ENCODE measurements around the gene PHLDB2. TPM values are rescaled to one million over a fixed set of nuclear protein-coding genes. Genes with fewer than 3 reads are reported as not detected.

Gene PHLDB2
- total and polyA plus RNA-seq, 2 of the 4 experiments (the other 2 are of a cell fraction): 10.6 to 28.7 TPM

DNA sequence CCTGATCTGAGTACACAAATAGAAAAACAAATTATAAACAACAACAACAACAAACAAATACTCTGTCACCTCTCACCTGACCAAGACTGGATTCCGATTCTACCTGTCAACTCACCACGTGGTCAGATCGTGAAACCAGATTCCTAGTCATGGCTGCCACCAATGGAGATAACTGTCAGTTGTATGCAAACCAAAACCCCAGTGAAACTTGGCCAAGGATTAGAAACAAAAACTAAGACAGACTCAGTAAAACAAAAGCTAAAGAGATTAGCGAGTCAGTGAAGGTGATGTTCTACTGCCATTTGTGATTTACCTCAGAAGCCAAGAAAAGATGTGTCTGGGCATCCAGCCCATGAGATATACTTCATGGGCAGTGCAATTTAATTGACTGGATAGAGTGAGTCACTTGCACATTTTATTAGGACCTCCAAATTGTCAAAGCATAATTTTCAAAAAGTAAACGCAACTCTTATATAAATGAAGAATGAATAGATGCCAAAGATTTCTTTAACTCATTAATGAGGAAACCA, 31.1 kb downstream of the PHLDB2 start:
- ATAC-seq (ENCODE audit: low read depth) (no peak), DNase-seq (no peak)
- Histone ChIP-seq H3K36me3 (ENCODE audit: control insufficient read depth, insufficient read depth, low read length) (peaks cover 4% of the 10 kb centered on the region), H3K9me1 (ENCODE audit: insufficient read depth, low read length) (no peaks in the 10 kb centered on the region), H3K9me3 (ENCODE audit: control insufficient read depth, insufficient read depth, low read length) (no peaks in the 10 kb centered on the region), H4K20me1 (ENCODE audit: insufficient read depth, low read length) (no peaks in the 10 kb centered on the region), H3K56ac (ENCODE audit: extremely low read depth, insufficient read depth, low read length) (no peak overlapping the region), H3K4me3 (ENCODE audit: insufficient read depth, low read depth, low read length) (no peak overlapping the region), H3K27me3 (ENCODE audit: control insufficient read depth, insufficient read depth, low read length) (no peaks in the 10 kb centered on the region), H3K14ac (replicated peaks; ENCODE audit: low read depth, low read length) (no peak overlapping the region), H2BK15ac (ENCODE audit: low read depth, low read length) (no peak overlapping the region), H4K91ac (ENCODE audit: insufficient read depth, low read depth, low read length) (no peak overlapping the region), H3K27ac (ENCODE audit: insufficient read depth, low read length) (no peak overlapping the region), H2AFZ (replicated peaks; ENCODE audit: low read length, poor library complexity) (no peak overlapping the region), H3K18ac (ENCODE audit: low read depth, low read length) (no peak overlapping the region), H2BK120ac (ENCODE audit: low read depth, low read length) (no peak overlapping the region), H2BK20ac (ENCODE audit: low read depth, low read length) (no peak overlapping the region), H4K8ac (ENCODE audit: low read depth in 2 of 2, low read length in 2 of 2) (no peak overlapping the region), H2BK5ac (ENCODE audit: low read depth, low read length, poor library complexity, severe bottlenecking) (no peak overlapping the region), H4K5ac (ENCODE audit: low read depth, low read length) (no peak overlapping the region), H2AK5ac (ENCODE audit: low read depth, low read length) (peak overlapping the region; percentile 62; the same call in 1 of the 2 replicates), H3K23ac (ENCODE audit: low read depth, low read length) (no peak overlapping the region), H3K4me2 (ENCODE audit: low read depth, low read length) (no peak overlapping the region), H3K4ac (ENCODE audit: low read depth, low read length) (no peak overlapping the region), H3K9ac (ENCODE audit: low read depth, low read length) (no peak overlapping the region), H3K4me1 (ENCODE audit: control insufficient read depth, insufficient read depth, low read length) (no peaks in the 10 kb centered on the region), H2AK9ac (replicated peaks; ENCODE audit: low read depth, low read length, poor library complexity) (no peak overlapping the region), H3K79me1 (ENCODE audit: low read depth in 1 of 2, low read length in 2 of 2) (peaks cover 3 to 4% of the 10 kb centered on the region in 2 experiments; a peak in 2 of 4 replicates)
- CTCF ChIA-PET: interaction anchor here (1.2 kb wide), 1 partner anchor 77 kb away, joined by 4 read pairs; no protein-coding TSS in a partner anchor
- POLR2A ChIA-PET (ENCODE audit: unreplicated experiment): no interaction called here
- in situ Hi-C loops (cut with MboI; ENCODE audit: low sequenced_read_pairs): no loop called here
- WGBS, 2 experiments (ENCODE audit: extremely low coverage in 2 of 2, insufficient read length in 1 of 2): 100% methylated on average over 1 of the region's 5 CpGs; no CpG with 5 or more reads in 1 of the 2 experiments
- dilution Hi-C loops (cut with HindIII; ENCODE audit: low sequenced_read_pairs, unreplicated experiment): no loop called here
- intact Hi-C loops (cut with micrococcal nuclease): no loop called here
- no TSS peak for BruUV-seq (replicated peaks)
- TF ChIP-seq MAZ (IDR thresholded peaks at IDR 0.05; ENCODE audit: borderline replicate concordance, low read depth, low read length) (no peak), BHLHE40 (IDR thresholded peaks at IDR 0.05; ENCODE audit: low read depth, low read length) (no peak), FOS (IDR thresholded peaks at IDR 0.05; ENCODE audit: low read depth, low read length) (no peak), SMC3 (IDR thresholded peaks at IDR 0.05; ENCODE audit: low read depth, low read length) (no peak)

Data from IMR-90 (cell line).